ENCODE results near the gene MRPL30.
"Not testable (repeated sequence)": the region's sequence is repeated elsewhere in the genome, so short reads cannot be mapped to it uniquely, and the experiment has no call there.

The MRPL30 gene

DNA sequence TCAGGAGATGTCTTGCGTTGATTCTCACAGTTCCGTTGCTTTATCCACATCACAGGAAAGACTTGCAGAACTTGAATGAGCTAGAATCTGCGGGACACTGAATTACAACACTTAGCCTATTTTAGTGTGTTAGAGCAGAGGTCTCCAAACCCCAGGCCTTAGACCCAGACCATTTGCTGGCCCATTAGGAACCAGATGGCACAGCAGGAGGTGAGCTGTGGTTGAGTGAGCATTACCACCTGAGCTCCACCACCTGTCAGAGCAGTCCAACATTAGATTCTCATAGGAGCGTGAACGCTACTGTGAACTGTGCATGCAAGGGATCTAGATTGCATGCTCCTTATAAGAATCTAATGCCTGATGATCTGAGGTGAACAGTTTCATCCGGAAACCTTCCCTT is 3.8 kb downstream of the MRPL30 start:
- no peak for DNase-seq (ENCODE audit: low read depth)
- H3K4me3 ChIP-seq (ENCODE audit: control insufficient read depth, low read depth, low read length) = no peak overlapping the region
- no peak for TF ChIP-seq CTCF (IDR thresholded peaks at IDR 0.05; ENCODE audit: control insufficient read depth, insufficient read depth, low read depth, low read length, missing control alignments)

GRCh38 chr2:99187011-99187410 is 6.0 kb downstream of the MRPL30 start:
- TF ChIP-seq CTCF (IDR thresholded peaks at IDR 0.05; ENCODE audit: control insufficient read depth, insufficient read depth, low read depth, low read length, missing control alignments) = no peak
- DNase-seq (ENCODE audit: low read depth) = no peak
- no peak overlapping the region for H3K4me3 ChIP-seq (ENCODE audit: control insufficient read depth, low read depth, low read length)

DNA sequence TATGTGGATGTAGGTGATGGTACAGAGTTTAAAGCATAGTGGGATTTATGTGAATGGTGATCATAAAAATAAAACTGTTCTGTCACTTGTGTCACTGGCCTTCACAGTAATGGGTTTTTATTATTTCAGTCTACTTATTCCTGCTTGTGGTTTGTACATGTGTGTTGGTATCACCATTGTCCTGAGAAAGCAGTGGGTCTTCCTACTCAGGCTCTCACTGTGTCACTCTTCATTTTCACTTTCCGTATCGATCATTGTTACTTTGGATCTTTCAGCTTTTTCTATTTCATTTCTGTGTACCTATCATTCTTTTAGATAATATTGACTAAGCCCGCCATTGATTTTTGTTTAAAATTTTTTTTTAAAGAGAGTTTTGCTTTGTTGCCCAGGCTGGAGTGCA is 7.4 kb downstream of the MRPL30 start:
- H3K4me3 ChIP-seq (ENCODE audit: control insufficient read depth, low read depth, low read length) = no peak overlapping the region
- no peak for DNase-seq (ENCODE audit: low read depth)
- no peak for TF ChIP-seq CTCF (IDR thresholded peaks at IDR 0.05; ENCODE audit: control insufficient read depth, insufficient read depth, low read depth, low read length, missing control alignments)

- TF ChIP-seq CTCF (IDR thresholded peaks at IDR 0.05; ENCODE audit: control insufficient read depth, insufficient read depth, low read depth, low read length, missing control alignments) = peak; percentile 2
- H3K4me3 ChIP-seq (ENCODE audit: control insufficient read depth, low read depth, low read length) = no peak overlapping the region
- no peak for DNase-seq (ENCODE audit: low read depth)
Observed at GRCh38 chr2:99190548-99190947, 9.6 kb downstream of the MRPL30 start.

DNA sequence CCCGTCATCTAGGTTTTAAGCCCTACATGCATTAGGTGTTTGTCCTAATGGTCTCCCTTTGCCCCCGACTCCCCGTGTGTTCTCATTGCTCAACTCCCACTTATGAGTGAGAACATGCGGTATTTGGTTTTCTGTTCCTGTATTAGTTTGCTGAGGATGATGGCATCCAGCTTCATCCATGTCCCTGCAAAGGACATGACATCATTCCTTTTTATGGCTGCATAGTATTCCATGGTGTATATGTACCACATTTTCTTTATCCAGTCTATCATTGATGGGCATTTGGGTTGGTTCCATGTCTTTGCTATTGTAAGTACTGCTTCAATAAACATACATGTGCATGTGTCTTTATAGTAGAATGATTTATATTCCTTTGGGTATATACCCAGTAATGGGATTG is 11.4 kb downstream of the MRPL30 start:
- DNase-seq (ENCODE audit: low read depth); H3K4me3 ChIP-seq (ENCODE audit: control insufficient read depth, low read depth, low read length): not testable (repeated sequence)

- no peak for DNase-seq (ENCODE audit: low read depth)
- TF ChIP-seq CTCF (IDR thresholded peaks at IDR 0.05; ENCODE audit: control insufficient read depth, insufficient read depth, low read depth, low read length, missing control alignments) = no peak
- no peak overlapping the region for H3K4me3 ChIP-seq (ENCODE audit: control insufficient read depth, low read depth, low read length)
Observed at GRCh38 chr2:99198103-99198841, 17.3 kb downstream of the MRPL30 start.

GRCh38 chr2:99200076-99200800 is 19.3 kb downstream of the MRPL30 start:
- TF ChIP-seq CTCF (IDR thresholded peaks at IDR 0.05; ENCODE audit: control insufficient read depth, insufficient read depth, low read depth, low read length, missing control alignments) = no peak

More at GRCh38 chr2:99200076-99200800, 19.3 kb downstream of the MRPL30 start:
- no peak overlapping the region for H3K4me3 ChIP-seq (ENCODE audit: control insufficient read depth, low read depth, low read length)
- no peak for DNase-seq (ENCODE audit: low read depth)

Data from AG09309 (cell line).